Choroid plexus epithelial cell (primary cell): ENCODE data around the gene HYCC2.
"Not testable (repeated sequence)": the region's sequence is repeated elsewhere in the genome, so short reads cannot be mapped to it uniquely, and the experiment has no call there.

Source experiments
- DNase-seq: peaks from one replicate; pipeline ENCODE4 v3.0.0-alpha.2; 2010; ENCODE audit warnings: low read depth
- H3K4me3 ChIP-seq: 2 replicates; pipeline ENCODE4 v1.5.1; 2011; ENCODE audit warnings: low read depth, mild to moderate bottlenecking, control low read depth, low read length, moderate library complexity
- TF ChIP-seq, protein P1 (sequence below): conservative IDR thresholded peaks from 2 replicates; pipeline ENCODE4 v1.5.1; 2011; ENCODE audit warnings: low read depth, mild to moderate bottlenecking, control low read depth, inconsistent platforms, low read length, moderate library complexity

HYCC2 gene

DNA sequence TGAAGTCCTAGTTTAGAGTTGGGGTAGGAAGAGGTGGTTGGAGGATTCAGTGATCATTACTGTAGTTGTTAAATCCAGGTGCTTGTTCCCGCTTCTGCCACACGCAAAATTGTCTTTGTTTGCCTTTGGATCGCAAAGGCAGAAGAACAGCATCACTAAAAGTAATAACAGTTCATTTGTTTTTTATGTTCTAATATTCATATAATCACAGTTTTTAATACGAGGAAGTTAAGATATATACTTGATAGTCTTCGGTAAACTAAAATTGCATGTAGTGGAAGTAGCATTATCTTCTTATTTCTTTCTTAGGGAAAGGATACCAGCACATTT is 695 bp upstream of the HYCC2 start:
- TF ChIP-seq, protein P1, sequence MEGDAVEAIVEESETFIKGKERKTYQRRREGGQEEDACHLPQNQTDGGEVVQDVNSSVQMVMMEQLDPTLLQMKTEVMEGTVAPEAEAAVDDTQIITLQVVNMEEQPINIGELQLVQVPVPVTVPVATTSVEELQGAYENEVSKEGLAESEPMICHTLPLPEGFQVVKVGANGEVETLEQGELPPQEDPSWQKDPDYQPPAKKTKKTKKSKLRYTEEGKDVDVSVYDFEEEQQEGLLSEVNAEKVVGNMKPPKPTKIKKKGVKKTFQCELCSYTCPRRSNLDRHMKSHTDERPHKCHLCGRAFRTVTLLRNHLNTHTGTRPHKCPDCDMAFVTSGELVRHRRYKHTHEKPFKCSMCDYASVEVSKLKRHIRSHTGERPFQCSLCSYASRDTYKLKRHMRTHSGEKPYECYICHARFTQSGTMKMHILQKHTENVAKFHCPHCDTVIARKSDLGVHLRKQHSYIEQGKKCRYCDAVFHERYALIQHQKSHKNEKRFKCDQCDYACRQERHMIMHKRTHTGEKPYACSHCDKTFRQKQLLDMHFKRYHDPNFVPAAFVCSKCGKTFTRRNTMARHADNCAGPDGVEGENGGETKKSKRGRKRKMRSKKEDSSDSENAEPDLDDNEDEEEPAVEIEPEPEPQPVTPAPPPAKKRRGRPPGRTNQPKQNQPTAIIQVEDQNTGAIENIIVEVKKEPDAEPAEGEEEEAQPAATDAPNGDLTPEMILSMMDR = no peak
- no peak for DNase-seq
- H3K4me3 ChIP-seq = peak overlapping the region; percentile 86

DNA sequence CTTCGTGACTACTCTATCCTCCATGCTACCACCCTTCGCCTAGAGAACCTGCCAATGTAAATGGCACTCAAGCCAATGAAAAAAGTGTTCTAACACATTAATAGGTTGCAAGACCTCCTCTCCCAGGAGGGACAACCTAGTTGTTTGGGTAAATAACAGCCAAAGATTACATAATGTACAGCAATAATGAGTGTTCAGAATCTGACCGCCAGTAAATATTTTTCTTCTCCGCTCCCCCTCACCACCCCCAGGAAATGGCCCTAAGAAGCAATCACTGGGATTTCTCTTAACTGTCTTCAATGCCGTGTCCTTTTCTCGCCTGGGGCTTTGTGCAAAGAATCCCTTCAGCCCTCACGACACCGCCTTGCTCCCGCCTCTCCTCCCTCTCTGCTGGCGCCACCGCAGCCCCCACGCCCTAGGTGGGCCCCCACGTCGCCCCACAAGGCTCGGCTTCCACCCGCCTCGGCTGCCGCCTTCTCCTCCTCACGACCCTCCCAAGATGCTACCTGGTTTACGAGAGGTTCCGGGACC is 458 bp downstream of the HYCC2 start:
- peak overlapping the region; percentile 86 for H3K4me3 ChIP-seq
- DNase-seq = no peak
- TF ChIP-seq, protein P1 = no peak

DNA sequence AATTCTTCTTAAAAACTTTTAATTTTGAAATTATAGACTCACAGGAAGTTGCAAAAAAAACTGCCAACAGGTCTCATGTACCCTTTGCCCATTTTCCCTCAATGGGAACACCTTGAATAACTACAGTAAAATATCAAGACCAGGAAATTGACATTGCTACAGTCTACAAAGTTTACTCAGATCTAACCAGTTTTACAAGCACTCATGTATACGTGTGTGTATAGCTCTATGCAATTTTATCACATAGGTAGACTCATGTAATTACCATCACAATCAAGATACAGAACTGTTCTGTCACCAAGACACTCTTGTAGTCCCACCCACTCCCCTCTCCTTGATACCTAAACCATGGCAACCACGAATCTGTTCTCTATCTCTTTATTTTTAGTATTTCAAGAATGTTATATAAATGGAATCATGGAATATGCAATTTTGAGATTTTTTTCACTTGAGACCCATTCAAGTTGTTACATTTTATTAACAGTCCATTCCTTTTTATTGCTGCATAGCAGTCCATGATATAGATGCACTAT is 6.6 kb downstream of the HYCC2 start:
- no peak for DNase-seq

DNA sequence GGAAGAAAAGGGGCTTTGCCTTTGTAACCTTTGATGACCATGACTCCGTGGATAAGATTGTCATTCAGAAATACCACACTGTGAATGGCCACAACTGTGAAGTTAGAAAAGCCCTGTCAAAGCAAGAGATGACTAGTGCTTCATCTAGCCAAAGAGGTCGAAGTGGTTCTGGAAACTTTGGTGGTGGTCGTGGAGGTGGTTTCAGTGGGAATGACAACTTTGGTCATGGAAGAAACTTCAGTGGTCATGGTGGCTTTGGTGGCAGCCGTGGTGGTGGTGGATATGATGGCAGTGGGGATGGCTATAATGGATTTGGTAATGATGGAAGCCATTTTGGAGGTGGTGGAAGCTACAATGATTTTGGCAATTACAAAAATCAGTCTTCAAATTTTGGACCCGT is 8.0 kb downstream of the HYCC2 start:
- not testable (repeated sequence) for DNase-seq, H3K4me3 ChIP-seq

More for the DNA sequence above, 6.6 kb downstream of the HYCC2 start:
- H3K4me3 ChIP-seq = no peak overlapping the region
- TF ChIP-seq, protein P1 = no peak

DNA sequence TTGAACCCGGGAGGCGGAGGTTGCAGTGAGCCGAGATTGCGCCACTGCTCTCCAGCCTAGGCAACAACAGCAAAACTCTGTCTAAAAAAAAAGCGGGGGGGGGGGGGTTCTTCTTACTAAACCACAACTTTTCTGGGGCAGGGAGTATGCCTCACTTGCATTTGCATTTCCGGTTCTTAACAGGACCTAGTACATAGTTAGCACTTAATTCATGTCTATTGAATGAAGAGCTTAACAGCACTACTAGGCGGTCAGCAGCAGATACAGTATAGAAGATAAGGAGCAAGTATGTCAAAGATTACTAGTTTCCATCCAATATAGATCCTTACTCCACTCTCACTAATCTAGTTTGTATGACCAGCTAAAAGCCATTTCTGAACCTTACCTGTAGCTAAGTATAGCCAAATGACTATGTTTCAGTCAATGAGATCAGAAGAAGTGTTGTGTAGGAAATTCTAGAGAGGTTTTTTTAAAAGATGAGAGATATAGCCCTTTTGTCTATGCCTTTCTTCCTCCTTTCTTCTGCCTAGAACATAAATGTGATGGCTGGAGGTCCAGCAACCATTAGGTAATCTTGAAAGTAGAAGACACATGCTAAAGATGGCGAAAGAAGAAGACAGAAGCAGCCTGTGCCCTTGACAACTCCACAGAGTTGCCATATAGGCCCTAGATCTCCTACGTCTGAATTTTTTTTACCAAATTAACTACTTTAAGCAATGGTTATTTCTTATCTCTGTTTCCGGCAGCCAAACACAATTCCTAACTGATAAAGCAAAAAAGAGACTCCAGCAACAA is 11.3 kb downstream of the HYCC2 start:
- no peak for DNase-seq
- TF ChIP-seq, protein P1 = no peak
- H3K4me3 ChIP-seq = no peak overlapping the region

DNA sequence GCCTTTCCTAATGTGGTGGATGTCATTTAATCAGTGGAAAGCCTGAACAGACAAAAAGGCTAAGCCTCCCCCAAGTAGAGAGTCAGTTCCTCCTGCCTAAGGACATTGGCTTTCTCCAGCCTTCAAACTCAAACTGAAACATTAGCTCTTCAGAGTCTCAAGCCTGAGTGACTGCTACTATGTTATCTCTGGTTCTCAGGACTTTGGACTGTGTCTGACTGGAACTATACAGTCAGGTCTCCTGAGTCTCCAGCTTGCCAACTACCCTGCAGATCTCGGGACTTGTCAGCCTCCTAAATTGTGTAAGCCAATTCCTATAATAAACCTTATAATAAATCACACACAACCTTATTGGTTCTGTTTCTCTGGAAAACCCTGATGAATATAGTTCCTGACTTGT is 12.6 kb downstream of the HYCC2 start:
- no peak for DNase-seq
- TF ChIP-seq, protein P1 = no peak
- H3K4me3 ChIP-seq = no peak overlapping the region

DNA sequence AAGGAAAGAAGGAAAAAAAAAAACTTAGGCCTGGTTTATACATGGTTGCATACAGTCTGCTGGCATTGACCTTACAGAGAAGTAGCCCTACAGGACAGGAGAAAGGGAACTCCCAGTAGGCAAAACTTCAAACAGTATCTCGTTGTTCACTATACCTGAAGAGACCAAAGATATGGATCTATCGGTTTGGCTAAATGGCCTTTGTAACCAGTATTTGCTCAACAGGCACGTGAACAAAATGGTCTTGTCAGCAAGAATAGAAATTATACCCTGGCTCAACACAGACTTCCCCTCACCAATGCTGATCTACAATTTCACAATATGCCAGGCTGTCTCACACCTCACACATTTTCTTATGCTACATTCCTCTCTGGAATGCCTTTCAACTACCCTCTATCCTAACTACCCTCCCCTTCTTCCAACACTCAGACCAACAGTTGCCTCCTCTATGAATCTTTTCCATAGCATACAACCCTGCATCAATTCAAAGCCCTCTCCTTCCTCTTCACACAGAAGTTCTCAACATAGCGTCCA is 13.7 kb downstream of the HYCC2 start:
- TF ChIP-seq, protein P1 = no peak
- no peak overlapping the region for H3K4me3 ChIP-seq
- DNase-seq = no peak
